Nephron progenitor cell (in vitro differentiated cells): Measurements from ENCODE around the gene ZNF606.

Experiments used
- DNase-seq: peaks from one replicate; pipeline ENCODE4 v3.0.0; 2021
- H3K27ac Mint-ChIP-seq: 2 replicates; pipeline ENCODE4 v1.8.0; 2021; ENCODE audit warnings: mild to moderate bottlenecking, moderate library complexity, mixed read lengths
- H3K27me3 Mint-ChIP-seq: 2 replicates; pipeline ENCODE4 v1.8.0; 2021; ENCODE audit warnings: mild to moderate bottlenecking, low read depth, mixed read lengths; ENCODE audit not compliant: poor library complexity
- H3K36me3 Mint-ChIP-seq: 2 replicates; pipeline ENCODE4 v1.8.0; 2021; ENCODE audit warnings: low read depth, mixed read lengths
- H3K4me1 Mint-ChIP-seq: 2 replicates; pipeline ENCODE4 v1.8.0; 2021; ENCODE audit warnings: mixed read lengths
- H3K4me3 Mint-ChIP-seq: 2 replicates; pipeline ENCODE4 v1.8.0; 2021; ENCODE audit warnings: mild to moderate bottlenecking, moderate library complexity, mixed read lengths
- H3K9me3 Mint-ChIP-seq: 2 replicates; pipeline ENCODE4 v1.8.0; 2021; ENCODE audit warnings: mild to moderate bottlenecking, moderate library complexity, mixed read lengths
- CTCF ChIP-seq: fragments of 200-600 bp; sonication (generic); IDR thresholded peaks from 2 replicates; pipeline ENCODE4 v1.5.0; 2021; ENCODE audit warnings: antibody characterized with exemption

ZNF606 gene

GRCh38 chr19:58044886-58045285, 42.3 kb upstream of the ZNF606 start:
- Mint-ChIP-seq H3K36me3 (peaks cover 5% of the 10 kb centered on the region), H3K27ac (no peak overlapping the region), H3K4me3 (no peak overlapping the region), H3K9me3 (peaks cover 91% of the 10 kb centered on the region), H3K4me1 (no peaks in the 10 kb centered on the region), H3K27me3 (peaks cover 19% of the 10 kb centered on the region)
- no peak for TF ChIP-seq CTCF
- no peak for DNase-seq

GRCh38 chr19:58044391-58044790, 41.8 kb upstream of the ZNF606 start:
- TF ChIP-seq CTCF: no peak
- peaks cover 87% of the 10 kb centered on the region for H3K9me3 Mint-ChIP-seq
- H3K27ac Mint-ChIP-seq: no peak overlapping the region
- no peaks in the 10 kb centered on the region for H3K4me1 Mint-ChIP-seq
- H3K4me3 Mint-ChIP-seq: no peak overlapping the region
- H3K27me3 Mint-ChIP-seq: peaks cover 19% of the 10 kb centered on the region
- peaks cover 5% of the 10 kb centered on the region for H3K36me3 Mint-ChIP-seq
- DNase-seq: no peak

DNA sequence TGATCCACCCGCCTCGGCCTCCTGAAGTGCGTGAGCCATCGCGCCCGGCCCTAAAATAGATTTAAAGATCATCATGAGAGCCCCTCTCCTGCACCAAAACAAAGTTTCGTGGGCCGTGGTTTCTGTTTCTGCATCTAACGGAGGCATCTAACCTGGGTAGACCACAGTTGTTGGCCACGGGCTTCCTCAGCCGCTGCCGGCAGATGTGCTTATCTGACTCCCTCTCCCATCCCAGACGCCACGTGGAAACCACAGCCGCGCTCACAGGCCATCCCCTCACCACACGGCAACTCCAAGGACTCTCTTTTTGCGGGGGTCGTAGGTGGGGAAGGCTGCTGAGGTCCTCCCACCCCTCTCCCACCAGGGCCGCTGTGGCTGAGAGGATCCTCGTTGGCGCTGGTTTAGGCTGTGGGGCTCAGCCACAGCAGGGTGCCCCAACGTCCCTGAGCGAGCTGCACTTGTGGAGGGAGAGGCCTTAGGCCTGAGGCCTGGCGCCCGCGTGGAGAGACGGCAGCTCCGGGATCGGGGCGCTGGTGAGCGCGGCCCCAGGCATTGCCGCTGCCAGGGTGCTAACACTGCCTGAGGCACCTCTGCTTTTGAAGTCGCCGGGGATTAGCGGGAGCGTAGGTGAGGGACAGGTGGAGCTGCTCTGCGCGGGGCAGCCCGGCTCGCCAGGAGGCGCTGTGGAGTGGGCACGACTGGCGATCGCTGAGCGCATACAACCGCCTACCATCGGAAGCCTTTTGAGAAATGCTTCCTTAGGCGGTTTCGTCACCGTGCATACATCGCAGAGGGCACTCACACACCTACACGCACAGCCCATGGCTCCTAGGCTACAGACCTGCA, 40.1 kb upstream of the ZNF606 start:
- peaks cover 23% of the 10 kb centered on the region for H3K27me3 Mint-ChIP-seq
- H3K36me3 Mint-ChIP-seq: peaks cover 10% of the 10 kb centered on the region
- DNase-seq: no peak
- no peak overlapping the region for H3K27ac Mint-ChIP-seq
- H3K4me3 Mint-ChIP-seq: no peak overlapping the region
- peaks cover 8% of the 10 kb centered on the region for H3K4me1 Mint-ChIP-seq
- TF ChIP-seq CTCF: no peak
- H3K9me3 Mint-ChIP-seq: peaks cover 86% of the 10 kb centered on the region

GRCh38 chr19:58040751-58041525, 38.3 kb upstream of the ZNF606 start:
- Mint-ChIP-seq H3K4me3 (no peak overlapping the region), H3K27ac (no peak overlapping the region)

GRCh38 chr19:58038688-58039204, 36.1 kb upstream of the ZNF606 start:
- Mint-ChIP-seq H3K27me3 (peaks cover 18% of the 10 kb centered on the region), H3K9me3 (peaks cover 84% of the 10 kb centered on the region), H3K4me1 (peaks cover 16% of the 10 kb centered on the region), H3K4me3 (no peak overlapping the region), H3K27ac (no peak overlapping the region), H3K36me3 (peaks cover 35% of the 10 kb centered on the region)
- DNase-seq: no peak
- no peak for TF ChIP-seq CTCF

More at GRCh38 chr19:58040751-58041525, 38.3 kb upstream of the ZNF606 start:
- Mint-ChIP-seq H3K36me3 (peaks cover 22% of the 10 kb centered on the region), H3K27me3 (peaks cover 23% of the 10 kb centered on the region), H3K9me3 (peaks cover 87% of the 10 kb centered on the region), H3K4me1 (peaks cover 8% of the 10 kb centered on the region)
- no peak for TF ChIP-seq CTCF
- no peak for DNase-seq
